ENCODE data around the gene CADM4.

GRCh38 chr19:43660301-43660970 lies 20.8 kb upstream of the CADM4 start:
- TF ChIP-seq POLR2A (IDR thresholded peaks at IDR 0.05) (no peak), CTCF (IDR thresholded peaks at IDR 0.05) (no peak), EP300 (IDR thresholded peaks at IDR 0.05) (no peak)

All from tibial nerve (tissue), 4 donors.